Uterus (tissue), 4 donors: ENCODE results near the gene PRRT1. TPM values are rescaled to one million over a fixed set of nuclear protein-coding genes. Genes with fewer than 3 reads are reported as not detected.

ENCODE experiments used
- DNase-seq, 2 donors: peaks; one replicate each; pipeline ENCODE4 v3.0.0-alpha.2; 2019 to 2020
- H3K27ac ChIP-seq, 2 donors: fragments of 200-600 bp; sonication (generic); 1 replicate in 1 of 2; 2 replicates in 1 of 2; pipeline ENCODE4 v1.5.1; 2016 to 2018
- H3K27me3 ChIP-seq, 2 donors: fragments of 200-600 bp; sonication (generic); one replicate each; pipeline ENCODE4 v1.5.1; 2018 to 2019; ENCODE audit warnings: control low read depth in 1 of 2
- H3K36me3 ChIP-seq, 2 donors: fragments of 200-600 bp; sonication (generic); one replicate each; pipeline ENCODE4 v1.5.1; 2019; ENCODE audit warnings: control low read depth in 1 of 2
- H3K4me1 ChIP-seq, 2 donors: fragments of 200-600 bp; sonication (generic); one replicate each; pipeline ENCODE4 v1.5.1; 2018 to 2019; ENCODE audit warnings: control low read depth in 1 of 2
- H3K4me3 ChIP-seq, 2 donors: fragments of 200-600 bp; sonication (generic); 1 replicate in 1 of 2; 2 replicates in 1 of 2; pipeline ENCODE4 v1.5.1; 2018 to 2019; ENCODE audit warnings: mild to moderate bottlenecking in 1 of 2
- H3K9me3 ChIP-seq, 2 donors: fragments of 200-600 bp; sonication (generic); one replicate each; pipeline ENCODE4 v1.5.1; 2019; ENCODE audit warnings: control low read depth in 1 of 2
- CTCF ChIP-seq, 4 experiments: fragments of 200-600 bp in 2 of 4; fragments of 450-650 bp in 2 of 4; sonication (generic) in 2 of 4; IDR thresholded peaks; one replicate each; pipeline ENCODE4 v1.5.1; 2016 to 2019; ENCODE audit warnings: antibody characterized with exemption in 4 of 4, mild to moderate bottlenecking in 2 of 4, moderate library complexity in 1 of 4
- POLR2A ChIP-seq, 2 donors: fragments of 450-650 bp; IDR thresholded peaks; one replicate each; pipeline ENCODE4 v1.6.1; 2016; ENCODE audit warnings: antibody characterized with exemption in 2 of 2, mild to moderate bottlenecking in 1 of 2, moderate library complexity in 1 of 2
- intact Hi-C: fragments of 100-400 bp; cut with DNase I; formaldehyde crosslinking; loops from one replicate; pipeline ENCODE4 v1.15.1; 2023; ENCODE audit warnings: low total_unique reads
- total RNA-seq, 4 donors: library from RNA; depleted of rRNA in 3 of 4; stranded (reverse); fragments of >200 nt in 3 of 4; gene quantifications; one replicate each; pipeline versions ENCODE4 v1.1.0 to v1.2.4, GENCODE V29; 2014 to 2023
- donor health status: DM: yes; HTN: yes; CAD: no.

PRRT1 gene
- total RNA-seq, 4 donors from 2014 or later: 8.0 to 9.4 TPM; not detected in 2

DNA sequence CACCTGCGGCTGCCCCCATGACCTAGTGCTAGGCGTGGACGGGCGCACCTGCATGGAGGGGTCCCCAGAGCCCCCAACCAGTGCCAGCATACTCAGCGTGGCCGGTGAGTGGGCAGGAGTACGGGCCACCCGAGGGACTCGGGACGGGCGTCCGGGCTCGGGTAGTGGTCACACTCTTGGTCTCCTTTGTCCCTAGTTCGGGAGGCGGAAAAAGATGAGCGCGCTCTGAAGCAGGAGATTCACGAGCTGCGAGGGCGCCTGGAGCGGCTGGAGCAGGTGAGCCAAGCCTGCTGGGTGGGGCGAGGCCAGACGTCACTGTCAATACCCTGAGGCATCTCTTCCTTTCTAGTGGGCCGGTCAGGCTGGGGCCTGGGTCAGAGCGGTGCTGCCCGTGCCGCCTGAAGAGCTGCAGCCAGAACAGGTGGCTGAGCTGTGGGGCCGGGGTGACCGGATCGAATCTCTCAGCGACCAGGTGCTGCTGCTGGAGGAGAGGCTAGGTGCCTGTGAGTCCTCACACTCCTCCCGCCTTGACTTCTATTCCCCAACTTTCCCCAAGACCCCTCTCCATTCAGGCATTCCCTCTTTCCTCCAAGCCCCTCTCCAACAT lies 15.5 kb upstream of the PRRT1 start:
- no peak overlapping the region for H3K4me3 ChIP-seq
- TF ChIP-seq CTCF (IDR thresholded peaks at IDR 0.05) (no peak), POLR2A (IDR thresholded peaks at IDR 0.05) (no peak)
- DNase-seq: no peak
- H3K27me3 ChIP-seq: no peaks in the 10 kb centered on the region
- intact Hi-C loops: no loop called here
- no peak overlapping the region for H3K27ac ChIP-seq
- H3K36me3 ChIP-seq: no peaks in the 10 kb centered on the region
- no peaks in the 10 kb centered on the region for H3K4me1 ChIP-seq
- H3K9me3 ChIP-seq: no peaks in the 10 kb centered on the region

DNA sequence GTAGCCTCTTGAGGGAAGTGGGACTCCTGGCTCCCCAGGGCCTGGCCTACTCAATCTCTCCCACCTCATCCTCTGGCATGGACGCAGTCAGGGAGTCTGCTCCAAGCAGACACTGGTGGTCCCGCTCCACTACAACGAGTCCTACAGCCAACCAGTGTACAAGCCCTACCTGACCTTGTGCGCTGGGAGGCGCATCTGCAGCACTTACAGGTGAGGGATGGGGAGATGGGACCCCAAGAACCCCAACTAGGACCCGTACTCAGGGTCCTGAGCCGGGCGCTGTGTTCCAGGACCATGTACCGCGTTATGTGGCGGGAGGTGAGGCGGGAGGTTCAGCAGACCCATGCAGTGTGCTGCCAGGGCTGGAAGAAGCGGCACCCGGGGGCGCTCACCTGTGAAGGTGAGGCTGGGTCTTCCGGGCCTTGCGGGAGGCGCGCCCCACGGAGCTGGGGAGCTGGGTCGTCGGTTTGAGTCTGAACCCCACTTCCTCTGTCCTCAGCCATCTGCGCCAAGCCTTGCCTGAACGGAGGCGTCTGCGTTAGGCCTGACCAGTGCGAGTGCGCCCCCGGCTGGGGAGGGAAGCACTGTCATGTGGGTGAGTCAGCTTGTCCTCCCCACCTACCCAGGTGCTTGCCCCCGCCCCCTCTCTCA lies 14.8 kb upstream of the PRRT1 start:
- no peak for TF ChIP-seq CTCF (IDR thresholded peaks at IDR 0.05)
- no peak for TF ChIP-seq POLR2A (IDR thresholded peaks at IDR 0.05)
- Histone ChIP-seq H3K36me3 (no peaks in the 10 kb centered on the region), H3K9me3 (no peaks in the 10 kb centered on the region), H3K4me1 (no peaks in the 10 kb centered on the region), H3K27me3 (no peaks in the 10 kb centered on the region), H3K27ac (no peak overlapping the region), H3K4me3 (no peak overlapping the region)
- intact Hi-C loops: no loop called here
- DNase-seq: no peak

DNA sequence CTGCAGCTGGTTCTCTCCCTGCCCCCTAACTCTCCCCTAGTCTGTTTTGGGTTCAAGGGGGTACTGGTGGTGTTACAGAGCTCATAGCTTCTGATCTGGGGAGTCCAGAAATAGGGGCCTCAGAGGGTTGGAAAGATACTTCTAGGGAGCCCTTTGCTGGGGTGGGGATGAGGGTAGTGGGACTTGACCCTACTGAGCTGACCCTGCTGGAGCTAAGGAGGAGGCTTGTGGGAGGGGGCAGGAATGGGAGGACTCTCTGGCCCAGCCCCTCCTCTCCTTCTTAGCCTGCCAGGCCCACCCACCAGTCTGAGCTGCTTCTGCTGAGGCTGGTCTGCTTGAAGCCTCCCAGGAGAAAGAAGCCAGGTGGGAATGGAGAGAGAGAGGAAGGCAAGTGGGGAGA lies 12.6 kb upstream of the PRRT1 start, which contains the start of gene EGFL8:
EGFL8 (plus strand) TSS at position 301 of the 400 bp plus-strand sequence. CDS start 1,571 bp downstream, outside the sequence.
- Histone ChIP-seq H3K4me1 (no peaks in the 10 kb centered on the region), H3K36me3 (no peaks in the 10 kb centered on the region), H3K9me3 (no peaks in the 10 kb centered on the region), H3K27ac (peak within 1 kb of the TSS; percentile 18 to 23), H3K4me3 (no peak within 1 kb of the TSS), H3K27me3 (no peaks in the 10 kb centered on the region)
- DNase-seq: no peak
- TF ChIP-seq POLR2A (IDR thresholded peaks at IDR 0.05) (no peak), CTCF (IDR thresholded peaks at IDR 0.05) (no peak)
- intact Hi-C loops: no loop called here

- DNase-seq: no peak
- intact Hi-C loops: no loop called here
- no peaks in the 10 kb centered on the region for H3K4me1 ChIP-seq
- TF ChIP-seq POLR2A (IDR thresholded peaks at IDR 0.05) (no peak), CTCF (IDR thresholded peaks at IDR 0.05) (no peak)
- no peak overlapping the region for H3K4me3 ChIP-seq
- H3K27ac ChIP-seq: peak overlapping the region; percentile 18 to 23
- H3K9me3 ChIP-seq: no peaks in the 10 kb centered on the region
- H3K36me3 ChIP-seq: no peaks in the 10 kb centered on the region
- no peaks in the 10 kb centered on the region for H3K27me3 ChIP-seq
These were observed 12.0 kb upstream of the PRRT1 start for GRCh38 chr6:32163559-32164258.

DNA sequence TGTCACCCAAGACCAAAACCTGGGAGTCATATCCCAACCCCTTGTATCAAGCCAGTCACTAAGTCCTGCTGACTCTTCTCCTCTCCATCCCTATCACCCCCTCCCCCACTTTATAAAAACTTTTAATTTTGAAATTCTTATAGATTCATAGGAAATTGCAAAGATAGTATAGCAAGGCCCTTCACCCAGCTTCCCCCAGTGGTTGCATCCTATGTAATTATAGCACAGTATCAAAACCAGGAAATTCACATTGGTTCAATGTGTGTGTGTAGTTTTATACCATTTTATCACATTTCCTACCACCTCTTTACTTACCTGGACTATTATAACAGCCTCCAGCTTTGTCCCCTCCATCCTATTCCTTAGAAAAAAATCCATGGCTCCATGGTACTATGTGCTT lies 6.3 kb upstream of the PRRT1 start:
- TF ChIP-seq CTCF (IDR thresholded peaks at IDR 0.05): no peak
- TF ChIP-seq POLR2A (IDR thresholded peaks at IDR 0.05): no peak
- H3K4me3 ChIP-seq: no peak overlapping the region
- no peaks in the 10 kb centered on the region for H3K9me3 ChIP-seq
- intact Hi-C loops: no loop called here
- peaks cover 0 to 8% of the 10 kb centered on the region in 2 donors for H3K4me1 ChIP-seq
- no peaks in the 10 kb centered on the region for H3K36me3 ChIP-seq
- no peak for DNase-seq
- H3K27ac ChIP-seq: no peak overlapping the region
- H3K27me3 ChIP-seq: no peaks in the 10 kb centered on the region
